HEK293T (cell line): ENCODE results near the gene SPACA6.

Experiments used
- CTCF ChIA-PET: fragments of 350-600 bp; formaldehyde crosslinking; extraction: SDS; loops from one replicate; lab custom pipeline; 2021; ENCODE audit warnings: antibody characterized with exemption, inconsistent platforms; lab: Yijun Ruan, JAX
- POLR2A ChIA-PET: fragments of 350-600 bp; formaldehyde crosslinking; extraction: SDS; loops from one replicate; lab custom pipeline; 2020; ENCODE audit warnings: antibody characterized with exemption, inconsistent platforms; lab: Yijun Ruan, JAX
- DNase-seq: peaks from one replicate; pipeline ENCODE4 v3.0.0; 2012; ENCODE audit warnings: mixed read lengths; ENCODE audit errors: extremely low spot score
- ARNT ChIP-seq: fragments of 450-650 bp; IDR thresholded peaks from 2 replicates; pipeline ENCODE4 v1.6.1; 2017; ENCODE audit warnings: mild to moderate bottlenecking
- BHLHE40 ChIP-seq: fragments of 450-650 bp; IDR thresholded peaks from 2 replicates; pipeline ENCODE4 v1.6.1; 2016; ENCODE audit warnings: mild to moderate bottlenecking, moderate library complexity, borderline replicate concordance
- CTBP1 ChIP-seq: fragments of 450-650 bp; IDR thresholded peaks from 2 replicates; pipeline ENCODE4 v1.6.1; 2016; ENCODE audit warnings: borderline replicate concordance
- ELF4 ChIP-seq: fragments of 450-650 bp; IDR thresholded peaks from 2 replicates; pipeline ENCODE4 v1.6.1; 2017; ENCODE audit warnings: antibody characterized with exemption
- FOXA1 ChIP-seq: fragments of 450-650 bp; IDR thresholded peaks from 2 replicates; pipeline ENCODE4 v1.6.1; 2016; ENCODE audit warnings: mild to moderate bottlenecking
- FOXK2 ChIP-seq: fragments of 450-650 bp; IDR thresholded peaks from 2 replicates; pipeline ENCODE4 v1.6.1; 2016; ENCODE audit warnings: mild to moderate bottlenecking
- FOXM1 ChIP-seq: fragments of 450-650 bp; IDR thresholded peaks from 2 replicates; pipeline ENCODE4 v1.6.1; 2017; ENCODE audit warnings: mild to moderate bottlenecking, borderline replicate concordance
- HDGF ChIP-seq: fragments of 450-650 bp; IDR thresholded peaks from 2 replicates; pipeline ENCODE4 v1.6.1; 2017; ENCODE audit warnings: antibody characterized with exemption, borderline replicate concordance
- L3MBTL2 ChIP-seq: fragments of 450-650 bp; conservative IDR thresholded peaks from 2 replicates; pipeline ENCODE4 v1.6.1; 2016; ENCODE audit warnings: mild to moderate bottlenecking
- LEF1 ChIP-seq: fragments of 450-650 bp; IDR thresholded peaks from 2 replicates; pipeline ENCODE4 v1.6.1; 2017; ENCODE audit warnings: mild to moderate bottlenecking, borderline replicate concordance
- NFRKB ChIP-seq: fragments of 450-650 bp; IDR thresholded peaks from 2 replicates; pipeline ENCODE4 v1.6.1; 2016; ENCODE audit warnings: mild to moderate bottlenecking, moderate library complexity
- PKNOX1 ChIP-seq: fragments of 450-650 bp; IDR thresholded peaks from 2 replicates; pipeline ENCODE4 v1.6.1; 2016
- SP1 ChIP-seq: fragments of 450-650 bp; IDR thresholded peaks from 2 replicates; pipeline ENCODE4 v1.6.1; 2017
- SUZ12 ChIP-seq: fragments of 450-650 bp; IDR thresholded peaks from 2 replicates; pipeline ENCODE4 v1.6.1; 2016; ENCODE audit warnings: mild to moderate bottlenecking
- TARDBP ChIP-seq: fragments of 450-650 bp; IDR thresholded peaks from 2 replicates; pipeline ENCODE4 v1.6.1; 2016
- ZNF384 ChIP-seq: fragments of 450-650 bp; IDR thresholded peaks from 2 replicates; pipeline ENCODE4 v1.6.1; 2016

SPACA6 gene

GRCh38 chr19:51709575-51709974 is 16.4 kb downstream of the SPACA6 start:
- CTCF ChIA-PET: no interaction called here
- no peak for DNase-seq
- no peak for TF ChIP-seq FOXK2
- no peak for TF ChIP-seq FOXA1
- TF ChIP-seq BHLHE40: no peak
- TF ChIP-seq HDGF: no peak
- TF ChIP-seq SP1: no peak
- no peak for TF ChIP-seq ELF4
- no peak for TF ChIP-seq CTBP1
- TF ChIP-seq ZNF384: no peak
- no peak for TF ChIP-seq FOXM1
- no peak for TF ChIP-seq LEF1
- TF ChIP-seq ARNT: no peak
- TF ChIP-seq PKNOX1: no peak
- no peak for TF ChIP-seq NFRKB
- no peak for TF ChIP-seq L3MBTL2
- no peak for TF ChIP-seq TARDBP
- TF ChIP-seq SUZ12: no peak
- POLR2A ChIA-PET: no interaction called here

- TF ChIP-seq CTBP1 (no peak), SP1 (no peak), FOXA1 (no peak), FOXM1 (no peak), TARDBP (no peak), PKNOX1 (no peak), LEF1 (no peak), BHLHE40 (no peak), ZNF384 (no peak), L3MBTL2 (no peak), FOXK2 (no peak), ARNT (no peak), HDGF (no peak)
- DNase-seq: no peak
- ChIA-PET POLR2A (no interaction called here), CTCF (interaction anchor here (0.6 kb wide), 1 partner anchor 49 kb away, joined by 3 read pairs; no protein-coding TSS in a partner anchor)
These were observed 17.0 kb downstream of the SPACA6 start for GRCh38 chr19:51710163-51710562.

- ChIA-PET POLR2A (no interaction called here), CTCF (no interaction called here)
- TF ChIP-seq PKNOX1: no peak
- TF ChIP-seq NFRKB: no peak
- TF ChIP-seq BHLHE40: no peak
- TF ChIP-seq FOXK2: no peak
- TF ChIP-seq SUZ12: no peak
- TF ChIP-seq TARDBP: no peak
- DNase-seq: no peak
These were observed 18.6 kb downstream of the SPACA6 start for GRCh38 chr19:51711702-51712101.

GRCh38 chr19:51712461-51713081 is 19.4 kb downstream of the SPACA6 start:
- TF ChIP-seq ZNF384 (no peak), TARDBP (no peak), SP1 (no peak), NFRKB (no peak), CTBP1 (no peak), FOXK2 (no peak), ELF4 (no peak), ARNT (no peak), SUZ12 (no peak), BHLHE40 (no peak), PKNOX1 (no peak), FOXM1 (no peak), L3MBTL2 (no peak), FOXA1 (no peak)
- ChIA-PET POLR2A (no interaction called here), CTCF (no interaction called here)
- DNase-seq: peak; percentile 50

GRCh38 chr19:51713319-51714285 is 20.5 kb downstream of the SPACA6 start:
- CTCF ChIA-PET: no interaction called here
- no peak for DNase-seq
- TF ChIP-seq TARDBP (no peak), L3MBTL2 (no peak), BHLHE40 (no peak), CTBP1 (no peak), HDGF (no peak), LEF1 (no peak), SUZ12 (no peak), PKNOX1 (no peak)
- POLR2A ChIA-PET: no interaction called here
